CD4-positive, alpha-beta T cell treated with Interleukin-10 for 1 hour (primary cell): Measurements from ENCODE around the gene ARSB.

ENCODE experiments used
- DNase-seq: peaks from one replicate; pipeline ENCODE4 v3.0.0-alpha.2; 2020

The ARSB gene

DNA sequence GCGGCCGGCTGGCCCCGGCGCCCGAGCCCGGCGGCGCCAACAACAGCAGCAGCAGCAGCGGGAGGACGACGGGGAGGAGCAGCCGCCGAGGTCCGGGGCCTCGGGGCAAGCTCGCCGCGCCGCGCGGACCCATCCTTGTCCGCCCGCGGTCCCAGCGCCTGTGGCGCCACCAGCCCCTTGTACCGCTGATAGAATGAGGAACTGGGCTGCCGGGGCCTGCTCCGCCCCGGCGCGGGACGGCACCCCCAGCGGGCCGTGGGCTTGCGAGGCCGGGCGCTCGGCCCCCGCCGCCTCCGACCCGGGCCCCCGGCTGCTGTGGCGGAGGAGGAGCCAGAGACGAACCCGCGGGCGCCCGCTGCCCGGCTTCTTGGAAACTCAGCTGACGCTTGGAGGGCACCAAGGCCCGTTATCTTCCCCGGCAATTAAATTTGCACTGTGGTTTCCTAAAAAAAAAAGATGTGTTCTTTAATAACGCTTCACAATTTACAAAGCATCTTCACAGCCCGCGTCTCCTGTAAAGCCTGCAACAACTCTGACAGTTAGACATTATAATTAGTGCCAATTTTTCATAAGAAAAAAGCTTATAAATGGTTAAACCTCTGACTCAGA, at the start of gene ARSB:
ARSB (minus strand) TSS at position 195 of the 609 bp plus-strand sequence; CDS start at position 133, 62 bp downstream.
- DNase-seq, result peak; percentile 46

DNA sequence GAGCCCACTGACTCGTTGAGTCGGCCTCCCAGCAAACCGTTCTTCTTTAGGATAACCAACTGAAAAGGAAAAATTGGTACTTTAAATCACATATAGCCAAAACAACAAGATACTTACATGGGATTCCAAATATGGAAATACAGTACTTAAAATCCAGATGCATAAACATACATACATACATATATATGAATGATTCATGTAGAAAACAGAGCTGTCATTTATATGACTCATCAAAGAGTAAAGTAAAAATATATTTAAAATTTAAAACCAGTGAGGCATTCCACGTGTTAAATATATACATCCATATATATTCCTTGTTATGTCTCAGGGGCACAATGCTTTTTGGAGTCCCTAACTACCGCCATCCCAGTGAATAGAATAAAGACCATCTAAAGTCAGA, 47.7 kb upstream of the ARSB start:
- no peak for DNase-seq

DNA sequence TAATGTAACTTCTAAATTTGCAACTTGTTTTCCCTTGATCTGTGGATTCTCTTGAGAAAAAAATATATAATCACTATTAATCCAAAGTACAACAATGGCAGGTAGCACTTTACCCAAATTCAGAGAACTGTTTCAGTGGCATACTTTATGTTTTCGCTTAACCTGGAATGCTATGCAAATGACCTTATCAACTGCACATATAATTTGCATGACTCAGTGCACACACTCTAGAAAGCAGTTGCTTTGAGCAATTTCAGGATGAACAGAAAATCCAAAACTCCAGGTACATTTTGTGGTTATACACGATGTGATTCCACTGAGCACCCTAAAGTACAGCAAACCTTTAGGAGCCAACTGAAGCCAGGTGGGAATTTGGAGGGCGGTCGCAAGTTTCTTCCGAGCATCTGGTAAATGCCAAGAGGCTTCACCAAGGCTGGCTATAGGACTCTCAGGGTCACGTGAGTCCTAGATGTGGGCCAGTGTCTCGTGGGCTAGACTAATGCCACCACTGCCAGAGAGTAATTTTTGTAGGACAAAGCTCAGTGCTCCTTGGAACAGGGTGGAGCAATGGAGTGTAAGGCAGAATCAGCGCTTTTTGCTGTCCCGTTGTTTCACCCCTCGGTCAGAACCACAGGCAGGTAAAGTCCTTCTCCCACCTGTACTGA, 47.1 kb upstream of the ARSB start:
- DNase-seq, result no peak

DNA sequence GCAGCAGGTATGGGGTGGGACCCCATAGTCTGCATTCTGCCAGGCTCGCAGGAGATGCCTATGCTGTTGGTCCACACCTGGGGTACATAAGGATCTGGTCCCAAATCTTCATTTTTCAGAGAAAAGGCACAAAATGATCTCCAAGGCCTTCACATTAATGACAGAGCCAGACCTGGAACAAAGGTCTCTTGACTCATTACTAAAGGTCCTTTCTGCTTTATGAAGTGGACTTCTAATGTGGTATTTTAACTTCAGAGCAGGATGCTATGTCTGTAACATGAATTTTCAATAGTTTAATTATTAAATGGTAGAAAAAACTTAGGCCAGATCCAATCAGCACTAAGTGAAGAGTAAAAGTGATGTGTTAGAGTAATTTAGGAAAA, 46.4 kb upstream of the ARSB start:
- DNase-seq, result no peak

DNA sequence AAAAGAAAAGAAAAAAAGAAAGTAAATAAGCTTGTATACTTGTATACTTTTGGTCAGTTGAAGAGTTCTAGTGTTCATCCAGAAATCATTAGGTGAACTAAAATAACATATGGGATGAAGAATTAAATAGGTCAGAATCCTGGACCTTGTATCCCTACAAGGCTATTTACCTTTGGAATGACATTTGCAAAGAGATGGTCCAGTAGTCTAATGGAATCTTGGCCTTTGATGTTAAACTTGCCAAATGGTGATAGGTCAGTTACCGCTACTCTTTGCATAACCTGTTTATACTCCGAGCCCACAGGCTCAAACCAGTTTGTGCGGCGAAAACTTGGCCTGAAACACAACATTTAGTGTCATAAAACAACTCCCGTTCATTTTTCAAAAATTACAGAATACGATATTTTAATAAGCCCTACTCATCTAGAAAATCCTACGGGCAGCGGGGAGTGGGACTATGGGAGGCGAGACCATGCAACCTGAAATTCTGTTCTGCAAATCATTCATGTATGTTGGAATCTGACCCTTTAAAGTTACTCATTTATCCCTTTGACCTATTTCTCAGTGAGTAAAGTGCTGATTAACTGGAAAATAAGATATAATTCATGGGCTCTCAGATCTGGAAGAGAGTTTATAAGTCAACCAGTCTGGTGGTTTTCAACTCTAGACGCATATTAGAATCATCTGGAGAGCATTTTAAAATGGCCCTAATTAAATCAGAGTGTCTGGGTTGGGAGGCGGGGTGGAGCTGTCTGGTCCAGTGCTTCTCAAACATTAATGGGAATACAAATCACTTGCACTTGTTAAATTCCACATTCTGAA, 45.8 kb upstream of the ARSB start:
- DNase-seq, result no peak

DNA sequence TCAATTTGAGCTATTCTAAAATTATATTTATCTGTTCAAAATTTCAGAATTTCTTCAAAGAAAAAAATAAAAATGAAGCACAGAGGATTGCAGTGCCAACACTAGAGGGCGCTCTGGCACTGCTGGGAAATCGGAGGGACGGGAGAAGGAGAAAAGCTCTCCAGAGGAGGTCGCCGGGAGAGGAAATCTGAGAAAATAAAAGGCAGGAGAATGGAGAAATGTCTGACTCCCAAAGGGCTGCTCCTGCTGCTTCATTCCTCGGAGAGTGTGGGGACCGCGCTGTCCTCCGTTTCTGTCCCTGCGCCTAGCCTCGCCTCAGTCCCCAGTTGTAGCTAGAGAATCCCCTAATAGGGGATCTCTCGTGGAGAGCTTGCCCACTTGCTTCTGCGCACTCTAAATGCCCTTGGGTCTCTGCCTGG, 40.0 kb upstream of the ARSB start:
- peak; percentile 45 for DNase-seq

DNA sequence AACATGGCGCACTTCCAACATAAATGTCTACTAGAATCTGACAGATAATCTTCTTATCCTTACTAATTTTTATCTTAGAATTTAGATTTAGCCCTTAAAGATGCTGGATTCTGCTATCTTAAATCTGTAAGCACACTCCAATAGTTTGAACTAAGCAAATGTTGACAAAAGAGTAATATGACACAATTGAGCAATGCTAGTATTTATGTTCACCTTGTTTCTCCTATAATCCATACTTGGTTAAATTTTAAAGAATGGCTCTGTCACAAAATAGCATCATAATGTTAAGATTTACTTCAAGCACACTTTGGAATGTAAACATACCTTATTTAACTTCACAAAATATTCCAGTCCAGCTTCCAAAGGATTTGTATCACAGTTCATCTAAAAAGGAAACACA, 38.8 kb upstream of the ARSB start:
- DNase-seq, result no peak

DNA sequence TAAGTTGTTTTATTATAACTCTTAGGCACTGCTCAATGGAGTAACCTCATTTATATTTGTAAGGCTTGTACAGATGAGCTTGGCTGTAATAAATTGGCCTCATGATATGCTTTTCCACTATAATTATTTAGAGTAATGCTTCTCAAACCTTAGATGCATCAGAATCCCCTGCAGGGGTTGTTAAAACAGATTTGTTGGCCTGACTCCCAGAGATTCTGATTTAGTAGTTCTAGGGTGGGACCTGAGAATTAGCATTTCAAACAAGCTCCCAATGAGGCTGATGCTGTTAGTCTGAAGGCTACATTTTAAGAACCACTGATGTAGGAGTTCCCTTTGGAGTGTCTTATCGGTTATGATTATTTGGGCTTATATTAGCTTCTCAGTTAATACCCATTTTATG, 38.2 kb upstream of the ARSB start:
- no peak for DNase-seq

DNA sequence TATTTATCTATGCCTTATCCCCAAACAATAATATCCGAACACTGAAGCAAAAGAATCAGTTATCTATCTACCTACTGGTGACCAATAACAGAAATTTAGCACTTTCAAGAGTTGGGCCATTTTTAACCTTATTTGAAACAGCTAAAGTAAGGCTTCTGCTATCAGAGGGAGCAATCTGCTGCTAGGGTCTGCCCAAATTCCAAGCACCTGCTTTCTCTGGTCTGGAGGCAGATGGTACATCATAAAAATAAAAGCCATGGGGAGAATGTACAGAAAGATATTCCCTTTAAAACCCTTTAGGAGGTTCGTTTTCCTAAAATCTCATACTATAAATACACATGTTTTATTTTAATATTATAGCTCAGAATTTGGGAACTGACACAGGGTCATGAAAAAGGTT, 37.7 kb upstream of the ARSB start:
- DNase-seq, result no peak

DNA sequence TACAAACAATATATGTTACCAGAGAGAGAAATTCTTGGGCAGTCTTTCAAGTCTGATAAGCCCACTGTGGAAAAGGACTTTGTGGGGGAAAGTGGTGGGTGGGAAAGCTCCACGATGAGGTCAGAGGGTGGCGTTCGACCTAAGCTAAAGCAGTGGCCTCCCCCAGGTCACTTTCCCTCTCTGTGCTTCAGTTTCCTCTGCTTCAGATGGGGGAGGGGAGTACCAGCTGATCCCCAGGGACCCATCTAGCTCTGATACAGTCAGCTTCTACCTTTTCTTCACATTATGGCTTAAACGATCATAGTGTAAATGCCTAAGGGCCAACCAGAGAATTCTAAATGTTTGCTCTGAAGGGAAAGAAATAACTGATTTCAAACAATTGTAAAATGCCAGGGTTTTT, 36.6 kb upstream of the ARSB start:
- DNase-seq, result no peak

DNA sequence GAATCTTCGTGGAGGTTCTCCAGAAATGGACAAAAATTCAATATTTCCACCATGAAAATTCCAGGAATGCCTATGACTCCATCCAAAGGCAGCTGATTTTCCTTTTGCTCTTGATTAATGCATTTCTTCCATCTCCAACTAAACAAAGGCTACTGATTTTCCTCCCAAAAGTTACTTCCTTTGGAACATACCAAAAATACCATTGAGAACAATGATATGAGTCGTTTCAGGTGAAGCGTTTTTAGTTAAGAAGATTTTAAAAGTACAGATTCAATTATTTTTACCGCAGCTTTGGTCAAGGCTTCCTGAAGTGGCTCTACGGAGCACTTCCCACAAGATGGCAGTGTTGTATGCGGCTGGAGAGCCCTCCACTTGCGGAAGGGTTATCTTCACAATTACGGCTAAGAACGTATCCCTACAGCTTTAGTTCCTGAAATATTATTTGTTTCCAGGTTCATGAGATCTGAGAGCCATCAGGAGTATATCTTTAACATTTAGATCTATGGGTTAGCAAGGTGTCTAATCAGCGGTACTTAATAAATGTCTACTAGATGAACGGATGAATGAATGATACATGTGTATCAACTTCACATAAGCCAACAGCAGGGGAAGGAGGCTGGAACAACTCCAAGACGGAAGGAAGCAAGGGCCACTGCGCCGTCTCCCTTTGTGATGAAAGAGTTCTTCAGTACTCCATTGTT, 35.9 kb upstream of the ARSB start:
- peak; percentile 35 for DNase-seq

DNA sequence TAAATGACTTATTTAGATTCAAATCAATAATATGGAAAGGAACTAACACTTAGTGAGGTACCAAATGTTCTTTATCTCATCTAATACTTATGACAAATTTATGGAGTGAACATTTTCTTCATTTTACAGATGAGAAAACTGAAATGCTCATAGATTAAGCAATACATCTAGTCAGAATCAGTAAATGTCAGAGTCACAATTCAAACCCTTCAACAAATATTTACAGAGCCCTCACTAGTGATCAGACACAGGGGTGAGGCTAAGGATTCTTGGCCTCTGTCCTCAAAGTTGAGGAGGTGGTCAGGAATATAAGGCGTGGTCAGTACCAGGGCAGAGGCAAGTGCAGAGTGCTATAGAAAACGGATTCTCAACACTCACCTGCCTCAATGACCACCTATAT, 29.5 kb upstream of the ARSB start:
- DNase-seq, result no peak

DNA sequence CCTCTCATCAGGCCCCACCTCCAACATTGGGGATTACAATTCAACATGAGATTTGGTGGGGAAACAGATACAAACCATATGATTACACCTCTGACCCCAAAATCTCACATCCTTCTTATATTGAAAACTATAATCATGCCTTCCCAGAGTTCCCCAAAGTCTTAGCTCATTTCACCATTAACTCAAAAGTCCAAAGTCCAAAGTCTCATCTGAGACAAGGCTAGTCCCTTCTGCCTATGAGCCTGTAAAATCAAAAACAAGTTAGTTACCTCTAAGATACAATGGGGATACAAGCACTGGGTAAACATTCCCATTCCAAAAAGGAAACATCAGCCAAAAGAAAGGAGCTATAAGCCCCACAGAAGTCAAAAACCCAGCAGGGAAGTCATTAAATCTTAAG, 26.8 kb upstream of the ARSB start:
- DNase-seq, result no peak

DNA sequence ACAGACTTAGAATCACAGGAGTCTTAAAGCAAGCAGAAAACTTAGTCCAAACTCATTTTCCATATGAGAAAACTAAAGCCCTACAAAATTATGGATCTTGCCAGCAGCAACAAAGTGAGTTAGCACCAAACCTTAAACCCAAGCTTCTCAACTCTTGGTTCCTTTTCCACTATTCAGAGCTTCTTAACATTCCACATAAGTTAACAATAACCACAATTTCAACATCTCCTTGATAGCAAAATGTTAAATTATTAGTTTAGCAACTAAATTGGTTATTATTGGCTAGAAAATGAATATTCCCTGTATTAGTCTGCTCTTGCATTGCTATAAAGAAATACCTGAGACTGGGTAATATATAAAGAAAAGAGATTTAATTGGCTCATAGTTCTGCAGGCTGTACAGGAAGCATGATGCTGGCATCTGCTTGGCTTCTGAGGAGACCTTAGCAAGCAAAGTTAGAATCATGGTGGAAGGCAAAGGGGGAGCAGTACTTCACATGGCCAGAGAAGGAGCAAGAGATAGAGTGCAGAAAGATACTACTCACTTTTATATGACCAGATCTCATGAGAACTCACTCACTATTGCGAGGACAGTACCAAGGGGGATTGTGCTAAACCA, 26.2 kb upstream of the ARSB start:
- DNase-seq, result no peak

DNA sequence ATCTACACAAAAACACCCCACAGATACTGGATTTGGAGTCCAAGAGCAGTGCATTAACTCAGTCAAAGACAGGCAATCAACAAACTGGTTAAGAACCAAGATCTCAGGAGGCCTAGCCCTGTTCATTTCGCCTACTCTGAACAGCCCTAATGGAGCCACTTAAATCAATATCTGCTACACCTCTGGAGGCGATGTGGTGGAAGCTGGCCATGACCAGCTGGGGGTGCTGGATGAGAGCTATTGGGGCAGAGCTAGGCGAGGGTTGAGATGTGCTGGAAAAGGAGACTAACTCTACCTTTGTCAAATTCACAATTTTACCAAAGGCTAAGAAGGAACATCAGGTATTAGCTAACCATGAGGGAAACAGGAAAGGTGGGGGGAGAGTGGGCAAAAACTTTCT, 23.3 kb upstream of the ARSB start:
- no peak for DNase-seq

DNA sequence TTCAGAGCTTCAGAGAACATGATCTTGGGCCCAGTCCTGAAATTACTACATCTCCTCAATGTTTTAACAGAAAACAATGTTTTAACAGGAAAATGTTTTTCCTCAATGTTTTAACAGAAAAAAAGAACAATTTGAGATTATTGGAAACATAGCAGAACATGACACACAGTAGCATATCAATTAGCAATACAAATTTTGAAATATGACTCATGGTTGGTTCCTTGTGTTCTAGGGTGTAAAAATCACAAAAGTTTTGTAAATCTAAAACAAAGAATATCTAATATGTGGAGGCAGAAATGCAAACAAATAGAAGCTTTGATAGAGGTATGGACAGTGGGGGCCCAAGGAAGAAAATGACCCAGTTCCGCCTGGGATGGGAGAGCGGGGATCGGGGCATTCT, 22.8 kb upstream of the ARSB start:
- DNase-seq, result no peak

DNA sequence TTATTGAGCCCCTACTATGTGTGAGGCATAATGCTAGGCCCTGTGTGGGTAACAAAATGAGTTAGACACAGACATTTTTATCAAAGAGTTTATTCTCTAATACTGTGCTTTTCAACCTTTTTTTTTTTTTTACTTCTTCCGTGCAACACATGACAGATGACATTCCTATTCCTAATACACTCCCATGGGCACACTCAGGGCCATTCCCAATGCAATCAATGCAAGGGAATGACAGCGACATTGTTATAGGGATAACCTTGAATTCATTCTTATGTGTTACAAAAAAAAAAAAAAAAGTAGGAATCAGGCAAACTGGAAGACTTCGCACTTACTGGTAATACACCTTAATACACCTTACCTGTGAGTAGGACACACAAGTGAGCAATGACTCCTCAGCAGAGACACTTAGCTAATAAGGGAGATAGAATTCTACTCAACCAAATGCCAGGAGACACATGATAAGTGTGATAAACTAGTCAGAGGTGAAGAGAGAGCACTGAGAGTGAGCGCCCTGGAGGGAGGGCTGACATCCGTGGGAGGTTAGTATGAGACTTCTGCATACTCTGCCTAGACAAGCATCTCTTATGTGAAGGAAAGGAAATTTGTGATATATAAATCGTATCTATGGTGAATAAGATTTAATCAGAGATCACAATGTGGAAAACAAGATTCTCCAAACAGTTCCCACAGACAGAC, 21.0 kb upstream of the ARSB start:
- no peak for DNase-seq

DNA sequence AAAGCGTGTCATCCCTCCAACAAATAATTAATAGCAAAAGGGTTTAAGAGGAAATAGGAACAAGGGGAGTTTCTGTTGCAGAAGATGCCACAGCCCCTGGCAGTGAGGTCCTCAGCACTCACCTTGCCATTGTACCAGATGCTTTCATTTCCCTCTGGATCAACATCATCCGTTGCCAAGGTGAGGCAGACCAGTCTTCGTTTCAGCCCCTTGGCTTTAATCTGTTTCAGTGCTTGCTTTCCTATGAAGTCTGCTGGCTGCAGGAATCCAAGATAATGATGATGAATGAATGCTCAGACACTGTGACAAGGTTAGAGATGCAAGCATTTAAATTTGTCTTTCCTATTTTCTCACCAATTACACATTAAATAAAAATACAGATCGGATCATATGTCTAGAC, 20.0 kb upstream of the ARSB start:
- DNase-seq, result no peak

DNA sequence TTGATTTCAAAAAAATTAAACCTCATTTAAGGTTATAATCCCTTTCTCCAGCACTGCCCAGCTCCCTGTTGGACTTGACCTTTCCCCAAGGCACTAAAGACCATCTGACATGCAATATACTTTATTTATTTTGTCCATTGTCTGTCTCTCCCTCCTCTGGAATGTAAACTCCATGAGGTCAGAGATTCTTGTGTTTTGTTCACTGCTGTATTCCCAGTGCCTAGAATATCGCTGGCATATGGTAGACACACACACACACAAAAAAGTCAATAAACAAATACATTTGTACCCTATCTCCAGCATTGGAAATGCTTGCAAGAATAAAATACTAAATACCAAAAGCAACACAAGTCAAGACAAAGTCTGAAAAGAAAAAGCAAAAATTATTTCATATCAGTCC, 17.3 kb upstream of the ARSB start:
- no peak for DNase-seq

DNA sequence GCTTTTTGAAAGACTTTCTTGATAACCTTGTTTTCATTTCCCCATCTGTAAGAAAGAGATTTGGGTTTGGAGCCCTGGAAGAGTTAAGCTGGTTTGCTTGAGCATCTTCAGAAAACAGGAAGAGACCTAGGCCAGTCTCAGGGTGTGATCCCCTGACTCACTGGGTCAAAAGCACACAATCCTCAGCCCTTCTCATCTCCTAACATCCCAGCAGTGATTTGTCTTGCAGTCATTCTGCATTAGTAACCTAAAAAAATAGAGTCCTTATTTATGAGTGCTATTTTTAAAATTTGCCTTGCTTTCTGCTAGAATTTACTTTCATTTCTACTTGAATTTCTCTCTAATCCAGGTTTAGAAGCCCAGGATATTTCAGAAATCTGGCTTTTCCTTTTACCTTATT, 16.4 kb upstream of the ARSB start:
- no peak for DNase-seq

DNA sequence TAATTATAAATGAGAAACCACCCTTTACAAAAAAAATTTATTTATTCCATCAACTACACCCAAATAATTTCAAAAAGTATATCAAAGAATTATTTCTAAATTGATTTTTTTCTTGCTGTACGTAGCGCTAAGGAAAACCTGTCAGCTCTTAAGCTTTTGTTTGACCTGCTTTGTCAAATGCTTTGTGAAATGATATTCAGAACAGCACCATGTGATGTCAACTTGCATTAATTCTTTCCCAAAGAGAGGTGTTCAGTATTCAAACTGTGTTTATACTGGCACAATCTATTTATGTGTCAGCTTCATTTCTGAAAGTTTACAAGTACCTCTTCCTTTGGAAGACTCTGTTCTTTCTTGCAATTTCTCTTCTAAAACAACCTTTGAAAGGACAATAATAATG, 12.0 kb upstream of the ARSB start:
- DNase-seq, result no peak

DNA sequence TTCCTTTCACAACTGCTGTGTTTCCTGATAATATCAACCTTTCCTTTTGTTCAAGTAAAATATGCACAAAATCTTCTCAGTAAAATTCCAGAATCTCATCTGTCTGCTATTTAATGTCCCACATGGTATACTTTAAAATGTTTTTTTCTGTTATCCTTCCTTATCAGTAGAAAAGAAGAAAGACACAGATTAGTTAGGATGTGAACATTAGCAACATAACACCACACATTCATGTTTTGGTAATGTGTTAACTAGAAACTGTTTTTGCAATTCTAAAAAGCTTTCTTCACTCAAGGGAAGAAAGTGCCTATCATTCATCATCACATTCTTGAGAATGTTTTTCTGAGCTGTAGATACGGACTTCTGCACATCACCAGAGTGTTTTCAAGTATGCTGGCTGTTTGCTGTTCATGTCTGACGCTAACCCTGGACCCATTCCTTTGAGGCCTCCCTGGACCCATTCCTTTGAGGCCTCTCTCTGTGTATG, 10.5 kb upstream of the ARSB start:
- no peak for DNase-seq
